GM12878 (cell line): Measurements from ENCODE around the gene FAM120A.
"Not testable (repeated sequence)": the region's sequence is repeated elsewhere in the genome, so short reads cannot be mapped to it uniquely, and the experiment has no call there.

Source experiments
- E2F4 ChIP-seq: IDR thresholded peaks from 2 replicates; pipeline ENCODE4 v1.6.1; 2012; ENCODE audit warnings: low read depth, low read length, improper control_type of control experiment
- POLR2A ChIP-seq: IDR thresholded peaks from 2 replicates; pipeline ENCODE4 v1.6.1; 2011; ENCODE audit warnings: low read depth, mild to moderate bottlenecking, low read length
- SUZ12 ChIP-seq: fragments of 200-600 bp; sonication (generic); IDR thresholded peaks from one replicate; pipeline ENCODE4 v1.6.1; 2018; ENCODE audit warnings: antibody characterized with exemption, mild to moderate bottlenecking; ENCODE audit not compliant: unreplicated experiment
- ZBED1 ChIP-seq: IDR thresholded peaks from 2 replicates; pipeline ENCODE4 v1.6.1; 2016; ENCODE audit warnings: borderline replicate concordance
- TF ChIP-seq, protein P1 (sequence below): IDR thresholded peaks from 2 replicates; pipeline ENCODE4 v1.6.1; 2011; ENCODE audit warnings: low read depth, mild to moderate bottlenecking, low read length, moderate library complexity, borderline replicate concordance; ENCODE audit errors: extremely low read depth
- TF ChIP-seq, protein P2 (sequence below), 3 experiments: IDR thresholded peaks in 2 of 3; conservative IDR thresholded peaks in 1 of 3; 2 replicates each; pipeline ENCODE4 v1.5.1; 2011; ENCODE audit warnings: low read depth in 3 of 3, low read length in 3 of 3, mild to moderate bottlenecking in 3 of 3, control low read depth in 2 of 3, moderate library complexity in 2 of 3, inconsistent platforms in 1 of 3, mixed read lengths in 1 of 3; ENCODE audit not compliant: control insufficient read depth in 2 of 3, insufficient read depth in 1 of 3; ENCODE audit errors: extremely low read depth in 1 of 3

- not testable (repeated sequence) for TF ChIP-seq E2F4, ZBED1, SUZ12, POLR2A
- TF ChIP-seq, protein P1, sequence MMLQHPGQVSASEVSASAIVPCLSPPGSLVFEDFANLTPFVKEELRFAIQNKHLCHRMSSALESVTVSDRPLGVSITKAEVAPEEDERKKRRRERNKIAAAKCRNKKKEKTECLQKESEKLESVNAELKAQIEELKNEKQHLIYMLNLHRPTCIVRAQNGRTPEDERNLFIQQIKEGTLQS: not testable (repeated sequence)
- TF ChIP-seq, protein P2, sequence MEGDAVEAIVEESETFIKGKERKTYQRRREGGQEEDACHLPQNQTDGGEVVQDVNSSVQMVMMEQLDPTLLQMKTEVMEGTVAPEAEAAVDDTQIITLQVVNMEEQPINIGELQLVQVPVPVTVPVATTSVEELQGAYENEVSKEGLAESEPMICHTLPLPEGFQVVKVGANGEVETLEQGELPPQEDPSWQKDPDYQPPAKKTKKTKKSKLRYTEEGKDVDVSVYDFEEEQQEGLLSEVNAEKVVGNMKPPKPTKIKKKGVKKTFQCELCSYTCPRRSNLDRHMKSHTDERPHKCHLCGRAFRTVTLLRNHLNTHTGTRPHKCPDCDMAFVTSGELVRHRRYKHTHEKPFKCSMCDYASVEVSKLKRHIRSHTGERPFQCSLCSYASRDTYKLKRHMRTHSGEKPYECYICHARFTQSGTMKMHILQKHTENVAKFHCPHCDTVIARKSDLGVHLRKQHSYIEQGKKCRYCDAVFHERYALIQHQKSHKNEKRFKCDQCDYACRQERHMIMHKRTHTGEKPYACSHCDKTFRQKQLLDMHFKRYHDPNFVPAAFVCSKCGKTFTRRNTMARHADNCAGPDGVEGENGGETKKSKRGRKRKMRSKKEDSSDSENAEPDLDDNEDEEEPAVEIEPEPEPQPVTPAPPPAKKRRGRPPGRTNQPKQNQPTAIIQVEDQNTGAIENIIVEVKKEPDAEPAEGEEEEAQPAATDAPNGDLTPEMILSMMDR (IDR thresholded peaks at IDR 0.05 in 2 of 3, conservative IDR thresholded peaks at IDR 0.05 in 1 of 3; ENCODE audit: control insufficient read depth in 2 of 3, extremely low read depth in 1 of 3, insufficient read depth in 1 of 3, low read depth in 3 of 3, low read length in 3 of 3): not testable (repeated sequence)
Measured at GRCh38 chr9:93439301-93439700, 12.2 kb upstream of the FAM120A start.
